Progenitor cell of endocrine pancreas (in vitro differentiated cells): ENCODE results near the gene RCOR3. TPM values are rescaled to one million over a fixed set of nuclear protein-coding genes. Genes with fewer than 3 reads are reported as not detected.

Experiments
- DNase-seq: peaks from one replicate; pipeline ENCODE4 v3.0.0; 2021; ENCODE audit warnings: low spot score; ENCODE audit not compliant: unreplicated experiment
- H3K27ac Mint-ChIP-seq: 2 replicates; pipeline ENCODE4 v1.8.0; 2021; ENCODE audit warnings: mild to moderate bottlenecking, moderate library complexity, mixed read lengths
- H3K27me3 Mint-ChIP-seq: 2 replicates; pipeline ENCODE4 v1.8.0; 2021; ENCODE audit warnings: mixed read lengths
- H3K36me3 Mint-ChIP-seq: 2 replicates; pipeline ENCODE4 v1.8.0; 2022; ENCODE audit warnings: mixed read lengths; ENCODE audit not compliant: insufficient read depth
- H3K4me1 Mint-ChIP-seq: 2 replicates; pipeline ENCODE4 v1.8.0; 2021; ENCODE audit warnings: low read depth, mixed read lengths
- H3K4me3 Mint-ChIP-seq: 2 replicates; pipeline ENCODE4 v1.8.0; 2021; ENCODE audit warnings: low read depth, mild to moderate bottlenecking, moderate library complexity, mixed read lengths
- H3K9me3 Mint-ChIP-seq: 2 replicates; pipeline ENCODE4 v1.8.0; 2021; ENCODE audit warnings: low read depth, mixed read lengths
- total RNA-seq: library from RNA; stranded (reverse); gene quantifications from 2 replicates; pipeline ENCODE4 v1.2.1, GENCODE V29; 2021
- TF ChIP-seq, protein P1 (sequence below): fragments of 200-600 bp; sonication (generic); IDR thresholded peaks from one replicate; pipeline ENCODE4 v1.5.0; 2021; ENCODE audit warnings: antibody characterized with exemption, mild to moderate bottlenecking; ENCODE audit not compliant: unreplicated experiment

The RCOR3 gene
- total RNA-seq, 1 donor from 2014 or later, result 63.0 TPM

DNA sequence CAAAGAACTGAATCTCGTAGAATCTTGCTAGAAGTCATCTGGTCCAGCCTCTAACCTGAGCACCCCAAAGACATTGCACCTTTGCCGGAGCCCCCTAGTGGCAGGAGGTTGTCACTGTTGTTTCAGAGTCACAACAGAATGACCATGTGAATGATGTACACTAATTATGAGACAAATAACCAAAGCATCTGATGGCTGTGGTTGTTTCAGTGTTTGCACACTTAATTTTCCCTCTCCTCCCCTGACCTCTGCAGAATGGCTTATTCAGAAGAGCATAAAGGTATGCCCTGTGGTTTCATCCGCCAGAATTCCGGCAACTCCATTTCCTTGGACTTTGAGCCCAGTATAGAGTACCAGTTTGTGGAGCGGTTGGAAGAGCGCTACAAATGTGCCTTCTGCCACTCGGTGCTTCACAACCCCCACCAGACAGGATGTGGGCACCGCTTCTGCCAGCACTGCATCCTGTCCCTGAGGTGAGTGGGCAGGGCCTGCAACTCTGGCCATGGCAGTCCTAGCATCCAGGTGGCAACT lies 93.9 kb downstream of the RCOR3 start:
- TF ChIP-seq, protein P1, sequence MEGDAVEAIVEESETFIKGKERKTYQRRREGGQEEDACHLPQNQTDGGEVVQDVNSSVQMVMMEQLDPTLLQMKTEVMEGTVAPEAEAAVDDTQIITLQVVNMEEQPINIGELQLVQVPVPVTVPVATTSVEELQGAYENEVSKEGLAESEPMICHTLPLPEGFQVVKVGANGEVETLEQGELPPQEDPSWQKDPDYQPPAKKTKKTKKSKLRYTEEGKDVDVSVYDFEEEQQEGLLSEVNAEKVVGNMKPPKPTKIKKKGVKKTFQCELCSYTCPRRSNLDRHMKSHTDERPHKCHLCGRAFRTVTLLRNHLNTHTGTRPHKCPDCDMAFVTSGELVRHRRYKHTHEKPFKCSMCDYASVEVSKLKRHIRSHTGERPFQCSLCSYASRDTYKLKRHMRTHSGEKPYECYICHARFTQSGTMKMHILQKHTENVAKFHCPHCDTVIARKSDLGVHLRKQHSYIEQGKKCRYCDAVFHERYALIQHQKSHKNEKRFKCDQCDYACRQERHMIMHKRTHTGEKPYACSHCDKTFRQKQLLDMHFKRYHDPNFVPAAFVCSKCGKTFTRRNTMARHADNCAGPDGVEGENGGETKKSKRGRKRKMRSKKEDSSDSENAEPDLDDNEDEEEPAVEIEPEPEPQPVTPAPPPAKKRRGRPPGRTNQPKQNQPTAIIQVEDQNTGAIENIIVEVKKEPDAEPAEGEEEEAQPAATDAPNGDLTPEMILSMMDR, result peak; percentile 56
- Mint-ChIP-seq H3K4me1 (peaks cover 5% of the 10 kb centered on the region), H3K9me3 (peaks cover 13% of the 10 kb centered on the region), H3K4me3 (no peak overlapping the region), H3K27me3 (no peaks in the 10 kb centered on the region), H3K27ac (no peak overlapping the region), H3K36me3 (peaks cover 5% of the 10 kb centered on the region)
- no peak for DNase-seq

DNA sequence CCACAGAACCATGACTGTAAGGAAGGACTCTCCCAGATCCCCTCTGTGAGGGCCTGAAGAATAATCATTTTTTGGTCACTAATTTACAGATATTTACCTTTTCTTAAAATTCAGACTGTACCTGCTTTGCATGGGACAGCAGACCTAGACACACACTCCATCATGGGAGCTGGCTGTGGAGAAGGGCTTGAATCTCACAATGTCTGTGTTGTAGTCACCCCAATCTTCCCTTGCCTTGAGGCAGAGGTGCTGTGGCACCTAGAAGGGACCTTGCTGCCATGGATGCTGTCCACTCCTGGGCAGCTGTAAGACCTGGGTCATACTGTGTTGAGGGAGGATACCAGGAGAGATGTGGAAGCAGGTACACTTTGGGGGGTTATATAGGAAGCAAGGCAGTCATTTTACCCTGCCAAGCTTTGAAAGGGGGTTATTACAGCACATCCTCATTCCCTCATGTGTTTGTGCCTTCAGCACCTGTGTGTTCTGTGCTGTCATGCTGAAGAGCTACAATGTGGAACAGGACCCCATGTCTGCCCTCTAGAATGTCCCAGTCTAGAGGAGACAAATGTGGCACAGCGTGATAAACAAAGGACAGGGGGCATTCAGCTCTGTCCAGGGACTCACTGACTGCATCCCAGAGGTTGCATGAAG lies 94.5 kb downstream of the RCOR3 start:
- H3K27me3 Mint-ChIP-seq, result no peaks in the 10 kb centered on the region
- H3K27ac Mint-ChIP-seq, result no peak overlapping the region
- peaks cover 13% of the 10 kb centered on the region for H3K9me3 Mint-ChIP-seq
- H3K36me3 Mint-ChIP-seq, result peaks cover 5% of the 10 kb centered on the region
- TF ChIP-seq, protein P1, result no peak
- H3K4me1 Mint-ChIP-seq, result peaks cover 5% of the 10 kb centered on the region
- H3K4me3 Mint-ChIP-seq, result no peak overlapping the region
- no peak for DNase-seq

DNA sequence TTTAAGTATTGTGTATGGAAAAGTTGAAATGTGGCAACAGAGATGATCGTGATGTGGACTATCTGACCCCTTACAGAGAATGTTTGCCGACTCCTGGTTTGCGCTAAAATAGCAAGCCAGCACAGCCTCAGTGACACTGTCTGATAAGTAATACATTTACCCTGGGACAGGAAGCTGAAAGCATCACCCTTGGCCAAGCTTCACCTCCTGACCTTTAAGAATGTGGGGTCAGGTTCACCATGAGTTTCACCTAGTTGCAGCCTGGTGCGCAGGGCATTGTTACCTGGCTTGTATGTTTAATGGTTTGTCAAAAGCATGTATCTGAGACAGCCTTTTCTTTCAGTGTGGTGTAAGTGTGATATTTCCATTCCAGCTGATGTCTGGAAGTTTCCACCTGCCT lies 96.7 kb downstream of the RCOR3 start:
- TF ChIP-seq, protein P1, result no peak
- no peak for DNase-seq
- H3K36me3 Mint-ChIP-seq, result peaks cover 5% of the 10 kb centered on the region
- H3K27me3 Mint-ChIP-seq, result no peaks in the 10 kb centered on the region
- H3K4me3 Mint-ChIP-seq, result no peak overlapping the region
- H3K4me1 Mint-ChIP-seq, result no peaks in the 10 kb centered on the region
- H3K9me3 Mint-ChIP-seq, result peaks cover 13% of the 10 kb centered on the region
- no peak overlapping the region for H3K27ac Mint-ChIP-seq

DNA sequence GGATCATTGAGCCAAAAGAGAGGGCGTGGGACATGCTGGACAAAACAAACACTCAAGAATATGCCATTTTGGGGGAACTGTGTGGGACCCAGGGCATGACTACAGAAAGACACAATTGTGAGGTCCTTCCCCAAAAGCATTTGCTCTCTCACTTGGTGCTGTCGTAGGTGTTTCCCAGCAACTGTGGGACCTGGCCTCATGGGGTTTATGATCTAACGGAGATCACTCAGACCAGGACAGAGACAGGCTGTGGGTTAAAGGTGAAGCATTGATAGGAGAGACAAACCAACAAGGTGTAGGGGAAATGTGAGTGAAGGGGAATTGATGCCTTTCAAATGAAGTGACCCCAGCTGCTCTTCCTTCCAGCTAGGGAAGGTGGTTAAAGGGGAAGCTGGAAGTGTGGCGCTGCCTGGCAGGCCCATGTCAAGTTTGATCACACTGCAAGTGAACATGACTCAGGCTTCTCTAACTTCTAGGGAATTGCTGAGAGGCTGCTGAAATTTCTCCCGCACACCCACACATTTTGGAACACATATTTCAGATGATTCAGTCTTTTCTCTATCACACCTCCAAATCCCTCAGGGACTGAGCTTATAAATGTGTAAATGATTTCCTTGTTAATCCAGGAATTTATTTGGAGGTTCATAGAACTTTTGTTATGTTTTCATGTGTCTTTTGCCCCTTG lies 97.7 kb downstream of the RCOR3 start:
- Mint-ChIP-seq H3K4me3 (no peak overlapping the region), H3K36me3 (peaks cover 3% of the 10 kb centered on the region), H3K27me3 (no peaks in the 10 kb centered on the region), H3K27ac (no peak overlapping the region), H3K9me3 (peaks cover 7% of the 10 kb centered on the region), H3K4me1 (no peaks in the 10 kb centered on the region)
- TF ChIP-seq, protein P1, result no peak
- DNase-seq, result no peak

DNA sequence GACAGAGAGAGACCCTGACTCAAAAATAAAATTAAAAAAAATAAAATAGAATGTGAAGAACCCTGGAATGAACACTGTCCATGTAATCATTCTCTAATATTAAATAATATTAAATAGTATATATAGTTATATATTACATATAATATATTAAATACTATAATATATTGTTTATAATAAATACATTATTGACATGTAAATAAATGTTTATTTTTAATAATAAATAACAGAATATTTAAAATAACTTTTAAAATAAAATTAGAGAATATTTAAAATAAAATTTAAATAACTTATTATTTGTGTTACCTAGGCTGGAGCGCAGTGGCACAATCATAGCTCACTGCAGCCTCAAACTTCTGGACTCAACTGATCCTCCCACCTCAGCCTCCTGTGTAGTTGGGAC lies 99.5 kb downstream of the RCOR3 start:
- DNase-seq, result no peak
- Mint-ChIP-seq H3K27me3 (no peaks in the 10 kb centered on the region), H3K36me3 (no peaks in the 10 kb centered on the region), H3K4me3 (no peak overlapping the region), H3K4me1 (no peaks in the 10 kb centered on the region), H3K9me3 (no peaks in the 10 kb centered on the region), H3K27ac (no peak overlapping the region)
- TF ChIP-seq, protein P1, result no peak
